Neural cell (in vitro differentiated cells): ENCODE measurements around the gene RAI1. TPM values are rescaled to one million over a fixed set of nuclear protein-coding genes. Genes with fewer than 3 reads are reported as not detected.
A peak's percentile ranks its signal among the peaks of the same experiment; 100 is the strongest.

Experiments
- H2AFZ ChIP-seq: fragments of 200-600, 300-800 bp; sonication (generic), shearing (Covaris generic); 2 replicates; pipeline ENCODE4 v1.6.0; 2014; ENCODE audit warnings: low read depth, mild to moderate bottlenecking, antibody characterized with exemption, low read length, moderate library complexity
- H3F3A ChIP-seq: fragments of 200-600 bp; shearing (Covaris generic); 2 replicates; pipeline ENCODE4 v1.6.1; 2016; ENCODE audit warnings: mild to moderate bottlenecking, moderate library complexity, mixed read lengths, antibody characterized with exemption, low read length; ENCODE audit not compliant: insufficient read depth, poor library complexity, severe bottlenecking
- H3K27ac ChIP-seq: fragments of 200-600, 300-800 bp; sonication (generic), shearing (Covaris generic); 2 replicates; pipeline ENCODE4 v1.5.1; 2014; ENCODE audit warnings: mild to moderate bottlenecking, low read length, moderate library complexity
- H3K27me3 ChIP-seq: fragments of 300-800, 200-600 bp; sonication (generic), shearing (Covaris generic); 2 replicates; pipeline ENCODE4 v1.6.0; 2014; ENCODE audit warnings: mild to moderate bottlenecking, low read depth, low read length, moderate library complexity; ENCODE audit not compliant: insufficient read depth
- H3K36me3 ChIP-seq: fragments of 300-800, 200-600 bp; sonication (generic), shearing (Covaris generic); 2 replicates; pipeline ENCODE4 v1.5.1; 2014; ENCODE audit warnings: mild to moderate bottlenecking, antibody characterized with exemption, low read length, moderate library complexity; ENCODE audit not compliant: insufficient read depth
- H3K4me2 ChIP-seq: fragments of 300-800, 200-600 bp; sonication (generic), shearing (Covaris generic); 2 replicates; pipeline ENCODE4 v1.6.0; 2014; ENCODE audit warnings: mild to moderate bottlenecking, low read length
- H3K4me3 ChIP-seq: fragments of 300-800, 200-600 bp; sonication (generic), shearing (Covaris generic); 2 replicates; pipeline ENCODE4 v1.5.1; 2014; ENCODE audit warnings: mild to moderate bottlenecking, low read length, moderate library complexity
- H3K79me2 ChIP-seq: fragments of 200-600 bp; shearing (Covaris generic); replicated peaks from 2 replicates; pipeline ENCODE4 v1.6.0; 2014; ENCODE audit warnings: mild to moderate bottlenecking, low read length, moderate library complexity; ENCODE audit not compliant: insufficient read depth
- H3K9ac ChIP-seq: fragments of 300-800, 200-600 bp; sonication (generic), shearing (Covaris generic); 2 replicates; pipeline ENCODE4 v1.6.1; 2016; ENCODE audit warnings: mild to moderate bottlenecking, low read length, mixed read lengths
- H3K9me2 ChIP-seq: fragments of 200-600 bp; shearing (Covaris generic); 2 replicates; pipeline ENCODE4 v1.6.1; 2016; ENCODE audit warnings: mild to moderate bottlenecking, low read length, mixed read lengths; ENCODE audit not compliant: insufficient read depth
- H3K9me3 ChIP-seq: fragments of 200-600, 300-800 bp; sonication (generic), shearing (Covaris generic); 2 replicates; pipeline ENCODE4 v1.6.1; 2016; ENCODE audit warnings: mild to moderate bottlenecking, mixed run types, low read length, moderate library complexity, mixed read lengths
- H4K20me1 ChIP-seq: fragments of 200-600 bp; shearing (Covaris generic); 2 replicates; pipeline ENCODE4 v1.6.1; 2016; ENCODE audit warnings: mild to moderate bottlenecking, mixed run types; ENCODE audit not compliant: insufficient read depth
- CTCF ChIP-seq: fragments of 450-650 bp; IDR thresholded peaks from 2 replicates; pipeline ENCODE4 v1.5.1; 2014; ENCODE audit warnings: antibody characterized with exemption, mild to moderate bottlenecking, moderate library complexity; ENCODE audit not compliant: poor library complexity, severe bottlenecking
- EP300 ChIP-seq: fragments of 450-650 bp; conservative IDR thresholded peaks from 2 replicates; pipeline ENCODE4 v1.6.1; 2014; ENCODE audit warnings: antibody characterized with exemption, mild to moderate bottlenecking, moderate library complexity; ENCODE audit not compliant: poor library complexity, severe bottlenecking
- EZH2 ChIP-seq: fragments of 200-600, 300-800 bp; shearing (Covaris generic), sonication (generic); IDR thresholded peaks from 2 replicates; pipeline ENCODE4 v1.6.1; 2014; ENCODE audit warnings: antibody characterized with exemption, low read length, borderline replicate concordance, mild to moderate bottlenecking; ENCODE audit not compliant: insufficient read depth, poor library complexity, severe bottlenecking
- MXI1 ChIP-seq: fragments of 450-650 bp; conservative IDR thresholded peaks from 2 replicates; pipeline ENCODE4 v1.6.1; 2014; ENCODE audit warnings: antibody characterized with exemption, mild to moderate bottlenecking; ENCODE audit not compliant: poor library complexity, severe bottlenecking
- POLR2AphosphoS5 ChIP-seq: IDR thresholded peaks from 2 replicates; pipeline ENCODE4 v1.6.1; 2012
- RAD21 ChIP-seq: fragments of 450-650 bp; conservative IDR thresholded peaks from 2 replicates; pipeline ENCODE4 v1.6.1; 2014; ENCODE audit warnings: antibody characterized with exemption, mild to moderate bottlenecking, moderate library complexity
- REST ChIP-seq: IDR thresholded peaks from 2 replicates; pipeline ENCODE4 v1.6.1; 2012; ENCODE audit warnings: borderline replicate concordance
- SMC3 ChIP-seq: fragments of 450-650 bp; conservative IDR thresholded peaks from 2 replicates; pipeline ENCODE4 v1.6.1; 2014; ENCODE audit warnings: antibody characterized with exemption, mild to moderate bottlenecking, moderate library complexity; ENCODE audit not compliant: poor library complexity
- TAF1 ChIP-seq: IDR thresholded peaks from 2 replicates; pipeline ENCODE4 v1.6.1; 2012; ENCODE audit warnings: low read depth
- polyA plus RNA-seq: library from polyadenylated mRNA; depleted of rRNA; stranded (reverse); fragments of >200 nt; gene quantifications from 2 replicates; pipeline ENCODE4 v1.2.3, GENCODE V29; 2014

The RAI1 gene
- polyA plus RNA-seq, 1 donor from 2014 or later, result 16.9 TPM

- peak overlapping the region; percentile 49 for H3K27ac ChIP-seq
- H3K79me2 ChIP-seq, result peaks cover 74% of the 10 kb centered on the region
- H3K36me3 ChIP-seq, result peaks cover 9% of the 10 kb centered on the region
- no peaks in the 10 kb centered on the region for H3K9me2 ChIP-seq
- H2AFZ ChIP-seq, result no peak overlapping the region
- H3K9me3 ChIP-seq, result no peaks in the 10 kb centered on the region
- TF ChIP-seq MXI1 (no peak), EZH2 (no peak), EP300 (no peak), POLR2AphosphoS5 (no peak)
- H3K4me2 ChIP-seq, result no peak overlapping the region
- H3K27me3 ChIP-seq, result no peaks in the 10 kb centered on the region
- no peak overlapping the region for H3K9ac ChIP-seq
- no peaks in the 10 kb centered on the region for H3F3A ChIP-seq
- H4K20me1 ChIP-seq, result peaks cover 5% of the 10 kb centered on the region
- peak overlapping the region; percentile 37 for H3K4me3 ChIP-seq
Observed at GRCh38 chr17:17765359-17766076, 84.3 kb downstream of the RAI1 start.

- H3K27me3 ChIP-seq, result no peaks in the 10 kb centered on the region
- peaks cover 73% of the 10 kb centered on the region for H3K79me2 ChIP-seq
- H3K9me2 ChIP-seq, result no peaks in the 10 kb centered on the region
- H4K20me1 ChIP-seq, result peaks cover 4% of the 10 kb centered on the region
- TF ChIP-seq MXI1 (no peak), EP300 (peak; percentile 15), POLR2AphosphoS5 (peak; percentile 10)
- peak overlapping the region; percentile 49 for H3K27ac ChIP-seq
- H3K4me3 ChIP-seq, result peak overlapping the region; percentile 37
- H3F3A ChIP-seq, result no peaks in the 10 kb centered on the region
- no peak overlapping the region for H2AFZ ChIP-seq
- peaks cover 9% of the 10 kb centered on the region for H3K36me3 ChIP-seq
- H3K9ac ChIP-seq, result peak overlapping the region; percentile 45
- no peak overlapping the region for H3K4me2 ChIP-seq
- no peaks in the 10 kb centered on the region for H3K9me3 ChIP-seq
Observed at GRCh38 chr17:17766077-17766743, 85.0 kb downstream of the RAI1 start.

GRCh38 chr17:17766744-17767120 lies 85.5 kb downstream of the RAI1 start:
- no peak overlapping the region for H3K4me2 ChIP-seq
- peaks cover 72% of the 10 kb centered on the region for H3K79me2 ChIP-seq

More at GRCh38 chr17:17766744-17767120, 85.5 kb downstream of the RAI1 start:
- no peaks in the 10 kb centered on the region for H3K9me3 ChIP-seq
- peaks cover 5% of the 10 kb centered on the region for H4K20me1 ChIP-seq
- TF ChIP-seq POLR2AphosphoS5 (no peak), TAF1 (no peak), EZH2 (no peak), REST (no peak), RAD21 (no peak), CTCF (no peak), EP300 (no peak), MXI1 (no peak), SMC3 (no peak)
- H3K27ac ChIP-seq, result peak overlapping the region; percentile 49
- peaks cover 9% of the 10 kb centered on the region for H3K36me3 ChIP-seq
- no peaks in the 10 kb centered on the region for H3F3A ChIP-seq
- no peak overlapping the region for H2AFZ ChIP-seq
- no peaks in the 10 kb centered on the region for H3K9me2 ChIP-seq
- H3K27me3 ChIP-seq, result no peaks in the 10 kb centered on the region
- H3K9ac ChIP-seq, result peak overlapping the region; percentile 45
- H3K4me3 ChIP-seq, result peak overlapping the region; percentile 37
